ENCODE measurements around the gene MAMDC2.

The MAMDC2 gene, protein sequence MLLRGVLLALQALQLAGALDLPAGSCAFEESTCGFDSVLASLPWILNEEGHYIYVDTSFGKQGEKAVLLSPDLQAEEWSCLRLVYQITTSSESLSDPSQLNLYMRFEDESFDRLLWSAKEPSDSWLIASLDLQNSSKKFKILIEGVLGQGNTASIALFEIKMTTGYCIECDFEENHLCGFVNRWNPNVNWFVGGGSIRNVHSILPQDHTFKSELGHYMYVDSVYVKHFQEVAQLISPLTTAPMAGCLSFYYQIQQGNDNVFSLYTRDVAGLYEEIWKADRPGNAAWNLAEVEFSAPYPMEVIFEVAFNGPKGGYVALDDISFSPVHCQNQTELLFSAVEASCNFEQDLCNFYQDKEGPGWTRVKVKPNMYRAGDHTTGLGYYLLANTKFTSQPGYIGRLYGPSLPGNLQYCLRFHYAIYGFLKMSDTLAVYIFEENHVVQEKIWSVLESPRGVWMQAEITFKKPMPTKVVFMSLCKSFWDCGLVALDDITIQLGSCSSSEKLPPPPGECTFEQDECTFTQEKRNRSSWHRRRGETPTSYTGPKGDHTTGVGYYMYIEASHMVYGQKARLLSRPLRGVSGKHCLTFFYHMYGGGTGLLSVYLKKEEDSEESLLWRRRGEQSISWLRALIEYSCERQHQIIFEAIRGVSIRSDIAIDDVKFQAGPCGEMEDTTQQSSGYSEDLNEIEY

GRCh38 chr9:70043689-70044489 lies at the start of gene MAMDC2:
Gene MAMDC2, plus strand, starts transcription at chr9:70043848. Its CDS starts 350 bp downstream, at chr9:70044198.
- in situ Hi-C loops (cut with MboI; ENCODE audit: low sequenced_read_pairs, unreplicated experiment) = no loop called here

DNA sequence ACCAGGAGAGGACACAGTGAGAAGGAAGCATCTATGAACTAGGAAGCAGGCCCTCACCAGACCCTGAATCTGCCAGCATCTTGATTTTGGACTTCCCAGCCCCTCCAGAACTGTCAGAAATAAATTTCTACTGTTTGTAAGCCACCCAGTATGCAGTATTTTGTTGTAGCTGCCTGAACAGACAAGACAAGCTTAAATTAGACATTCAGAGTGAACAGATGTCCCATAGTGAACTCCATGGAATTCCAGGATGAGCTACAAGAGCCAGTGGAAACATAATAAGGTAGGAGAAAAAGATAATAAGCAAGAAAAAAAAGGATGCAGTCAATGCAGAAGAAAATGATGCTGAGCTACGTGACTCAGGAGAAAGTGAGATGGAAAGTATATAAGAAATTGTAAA lies 47.8 kb upstream of the MAMDC2 start:
- no peak for DNase-seq (ENCODE audit: low spot score)
- in situ Hi-C loops (cut with MboI; ENCODE audit: low sequenced_read_pairs, unreplicated experiment) = no loop called here
- TF ChIP-seq, protein P1, sequence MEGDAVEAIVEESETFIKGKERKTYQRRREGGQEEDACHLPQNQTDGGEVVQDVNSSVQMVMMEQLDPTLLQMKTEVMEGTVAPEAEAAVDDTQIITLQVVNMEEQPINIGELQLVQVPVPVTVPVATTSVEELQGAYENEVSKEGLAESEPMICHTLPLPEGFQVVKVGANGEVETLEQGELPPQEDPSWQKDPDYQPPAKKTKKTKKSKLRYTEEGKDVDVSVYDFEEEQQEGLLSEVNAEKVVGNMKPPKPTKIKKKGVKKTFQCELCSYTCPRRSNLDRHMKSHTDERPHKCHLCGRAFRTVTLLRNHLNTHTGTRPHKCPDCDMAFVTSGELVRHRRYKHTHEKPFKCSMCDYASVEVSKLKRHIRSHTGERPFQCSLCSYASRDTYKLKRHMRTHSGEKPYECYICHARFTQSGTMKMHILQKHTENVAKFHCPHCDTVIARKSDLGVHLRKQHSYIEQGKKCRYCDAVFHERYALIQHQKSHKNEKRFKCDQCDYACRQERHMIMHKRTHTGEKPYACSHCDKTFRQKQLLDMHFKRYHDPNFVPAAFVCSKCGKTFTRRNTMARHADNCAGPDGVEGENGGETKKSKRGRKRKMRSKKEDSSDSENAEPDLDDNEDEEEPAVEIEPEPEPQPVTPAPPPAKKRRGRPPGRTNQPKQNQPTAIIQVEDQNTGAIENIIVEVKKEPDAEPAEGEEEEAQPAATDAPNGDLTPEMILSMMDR (IDR thresholded peaks at IDR 0.05; ENCODE audit: borderline replicate concordance, control extremely low read depth, extremely low read depth, insufficient read depth, missing control alignments) = no peak

More at GRCh38 chr9:70043689-70044489, at the start of gene MAMDC2:
- TF ChIP-seq, protein P1 (IDR thresholded peaks at IDR 0.05; ENCODE audit: borderline replicate concordance, control extremely low read depth, extremely low read depth, insufficient read depth, missing control alignments) = no peak
- no peak for DNase-seq (ENCODE audit: low spot score)

- TF ChIP-seq, protein P1 (IDR thresholded peaks at IDR 0.05; ENCODE audit: borderline replicate concordance, control extremely low read depth, extremely low read depth, insufficient read depth, missing control alignments) = no peak
- DNase-seq (ENCODE audit: low spot score) = no peak
- in situ Hi-C loops (cut with MboI; ENCODE audit: low sequenced_read_pairs, unreplicated experiment) = no loop called here
Measured at GRCh38 chr9:69996967-69997366, 46.7 kb upstream of the MAMDC2 start.

DNA sequence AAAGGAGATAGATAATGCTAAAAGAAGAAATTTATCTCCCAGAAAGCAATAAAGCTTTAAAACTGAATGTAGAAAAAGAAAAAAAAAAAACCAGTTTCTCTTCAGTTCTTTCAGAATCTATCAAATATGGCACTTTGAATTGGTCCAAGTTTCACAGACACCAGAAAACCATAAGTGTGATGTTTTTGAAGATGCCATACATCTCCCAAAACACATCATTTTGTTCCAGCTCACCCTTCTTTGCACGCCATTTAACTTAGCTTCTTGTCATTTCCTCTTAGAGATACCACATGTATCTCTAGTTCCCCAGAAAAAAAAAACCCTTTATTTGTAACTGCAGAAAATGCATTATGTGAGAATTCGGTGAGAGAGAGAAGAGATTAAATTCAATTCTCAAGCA lies 46.1 kb upstream of the MAMDC2 start:
- no peak for DNase-seq (ENCODE audit: low spot score)
- TF ChIP-seq, protein P1 (IDR thresholded peaks at IDR 0.05; ENCODE audit: borderline replicate concordance, control extremely low read depth, extremely low read depth, insufficient read depth, missing control alignments) = no peak
- in situ Hi-C loops (cut with MboI; ENCODE audit: low sequenced_read_pairs, unreplicated experiment) = no loop called here

GRCh38 chr9:69999315-69999714 lies 44.3 kb upstream of the MAMDC2 start:
- TF ChIP-seq, protein P1 (IDR thresholded peaks at IDR 0.05; ENCODE audit: borderline replicate concordance, control extremely low read depth, extremely low read depth, insufficient read depth, missing control alignments) = no peak
- in situ Hi-C loops (cut with MboI; ENCODE audit: low sequenced_read_pairs, unreplicated experiment) = no loop called here
- DNase-seq (ENCODE audit: low spot score) = no peak

- in situ Hi-C loops (cut with MboI; ENCODE audit: low sequenced_read_pairs, unreplicated experiment) = no loop called here
- TF ChIP-seq, protein P1 (IDR thresholded peaks at IDR 0.05; ENCODE audit: borderline replicate concordance, control extremely low read depth, extremely low read depth, insufficient read depth, missing control alignments) = no peak
Measured at GRCh38 chr9:70000469-70000868, 43.2 kb upstream of the MAMDC2 start.

More at GRCh38 chr9:70000469-70000868, 43.2 kb upstream of the MAMDC2 start:
- no peak for DNase-seq (ENCODE audit: low spot score)
